ENCODE data around the gene CDH13.

GRCh38 chr16:83021746-83022145 lies 395.0 kb downstream of the CDH13 start:
- TF ChIP-seq CTCF (IDR thresholded peaks at IDR 0.05; ENCODE audit: low read depth, low read length) (no peak), EZH2phosphoT487 (IDR thresholded peaks at IDR 0.05; ENCODE audit: low read depth) (no peak)

Measured in OCI-LY3 (cell line).